ENCODE measurements around the gene ARHGEF11.

Gene ARHGEF11

GRCh38 chr1:156910309-156910782 lies 135.2 kb downstream of the ARHGEF11 start:
- peak; percentile 86 for DNase-seq (ENCODE audit: low spot score)

- no peak for DNase-seq (ENCODE audit: low spot score)
Observed at GRCh38 chr1:156909671-156910070, 135.9 kb downstream of the ARHGEF11 start.

- DNase-seq (ENCODE audit: low spot score), result no peak
Observed at GRCh38 chr1:156908955-156909354, 136.6 kb downstream of the ARHGEF11 start.

- DNase-seq (ENCODE audit: low spot score), result no peak
Observed at GRCh38 chr1:156908541-156908940, 137.0 kb downstream of the ARHGEF11 start.

GRCh38 chr1:156906206-156906906 lies 139.2 kb downstream of the ARHGEF11 start:
- DNase-seq (ENCODE audit: low spot score), result no peak

- DNase-seq (ENCODE audit: low spot score), result no peak
Observed at GRCh38 chr1:156905651-156906050, 139.9 kb downstream of the ARHGEF11 start.

- no peak for DNase-seq (ENCODE audit: low spot score)
Observed at GRCh38 chr1:156905176-156905575, 140.4 kb downstream of the ARHGEF11 start.

- no peak for DNase-seq (ENCODE audit: low spot score)
Observed at GRCh38 chr1:156904187-156904959, 141.2 kb downstream of the ARHGEF11 start.

- no peak for DNase-seq (ENCODE audit: low spot score)
Observed at GRCh38 chr1:156903328-156904091, 142.0 kb downstream of the ARHGEF11 start.

GRCh38 chr1:156901966-156902915 lies 143.3 kb downstream of the ARHGEF11 start:
- DNase-seq (ENCODE audit: low spot score), result no peak

- no peak for DNase-seq (ENCODE audit: low spot score)
Observed at GRCh38 chr1:156901590-156901900, 144.0 kb downstream of the ARHGEF11 start.

- no peak for DNase-seq (ENCODE audit: low spot score)
Observed at GRCh38 chr1:156900896-156901589, 144.5 kb downstream of the ARHGEF11 start.

- DNase-seq (ENCODE audit: low spot score), result no peak
Observed at GRCh38 chr1:156899956-156900718, 145.4 kb downstream of the ARHGEF11 start.

- no peak for DNase-seq (ENCODE audit: low spot score)
Observed at GRCh38 chr1:156898971-156899664, 146.4 kb downstream of the ARHGEF11 start.

GRCh38 chr1:156898161-156898566 lies 147.4 kb downstream of the ARHGEF11 start:
- DNase-seq (ENCODE audit: low spot score), result no peak

- no peak for DNase-seq (ENCODE audit: low spot score)
Observed at GRCh38 chr1:156897078-156897825, 148.3 kb downstream of the ARHGEF11 start.

GRCh38 chr1:156896490-156897033 lies 149.0 kb downstream of the ARHGEF11 start:
- no peak for DNase-seq (ENCODE audit: low spot score)

- no peak for DNase-seq (ENCODE audit: low spot score)
Observed at GRCh38 chr1:156895927-156896326, 149.6 kb downstream of the ARHGEF11 start.

GRCh38 chr1:156895455-156895812 lies 150.1 kb downstream of the ARHGEF11 start:
- no peak for DNase-seq (ENCODE audit: low spot score)
